ENCODE data around the gene SIRPG. TPM values are rescaled to one million over a fixed set of nuclear protein-coding genes. Genes with fewer than 3 reads are reported as not detected.

Gene SIRPG
- total and polyA plus RNA-seq, 10 of the 15 experiments (the other 5 are each of a cell fraction or from before 2014, with no cell fraction given) = 1.1 to 13.0 (median 4.1) TPM

DNA sequence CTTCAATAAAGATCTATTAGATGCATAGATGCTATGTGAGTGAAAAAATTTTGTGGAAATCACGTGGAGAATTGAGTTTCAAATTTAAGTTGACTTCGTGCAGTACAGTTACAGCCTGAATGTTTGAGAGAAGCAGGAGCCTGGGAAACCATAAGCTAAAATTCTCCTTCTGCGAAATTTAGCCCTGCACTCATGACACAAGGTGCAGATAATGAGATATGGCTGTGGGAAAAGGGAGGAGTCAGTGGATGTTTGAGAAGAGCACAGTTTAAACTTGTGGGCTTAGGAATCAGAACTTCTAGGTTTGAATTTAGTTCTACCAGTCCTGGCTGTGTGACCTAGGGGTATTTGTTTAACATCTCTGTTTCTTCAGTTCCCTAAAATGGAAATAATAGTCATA lies 32.1 kb upstream of the SIRPG start:
- Histone ChIP-seq H3K27ac (ENCODE audit: control insufficient read depth, insufficient read depth) (no peak overlapping the region), H3K4me1 (ENCODE audit: control insufficient read depth, insufficient read depth, low read length) (no peaks in the 10 kb centered on the region), H2AFZ (ENCODE audit: control insufficient read depth, low read depth, low read length) (no peak overlapping the region), H3K4me2 (ENCODE audit: control insufficient read depth, insufficient read depth) (no peak overlapping the region), H4K20me1 (ENCODE audit: control insufficient read depth, insufficient read depth) (no peaks in the 10 kb centered on the region), H3K36me3 (ENCODE audit: control insufficient read depth in 2 of 2, insufficient read depth in 2 of 2, low read length in 1 of 2) (no peaks in the 10 kb centered on the region), H3K27me3 (replicated peaks in 1 of 2; ENCODE audit: control insufficient read depth in 2 of 2, insufficient read depth in 2 of 2, low read length in 1 of 2) (no peaks in the 10 kb centered on the region), H3K79me2 (ENCODE audit: control insufficient read depth, insufficient read depth, low read length) (no peaks in the 10 kb centered on the region), H3K9me3 (replicated peaks; ENCODE audit: control insufficient read depth, insufficient read depth, low read length) (no peaks in the 10 kb centered on the region), H3K4me3 (no peak overlapping the region), H3K9ac (ENCODE audit: control insufficient read depth, insufficient read depth, low read length) (no peak overlapping the region)
- FAIRE-seq (no peak), ATAC-seq (no peak), DNase-seq (ENCODE audit: low read depth, low spot score) (no peak)
- TF ChIP-seq MXI1 (IDR thresholded peaks at IDR 0.05; ENCODE audit: low read depth, low read length) (no peak), SMC3 (IDR thresholded peaks at IDR 0.05; ENCODE audit: borderline replicate concordance, low read length) (no peak), ETV6 (conservative IDR thresholded peaks at IDR 0.05 in 1 of 2, IDR thresholded peaks at IDR 0.05 in 1 of 2; ENCODE audit: borderline replicate concordance in 1 of 2, low read depth in 1 of 2) (no peak), IKZF1 (conservative IDR thresholded peaks at IDR 0.05) (no peak), ZNF384 (IDR thresholded peaks at IDR 0.05; ENCODE audit: borderline replicate concordance, low read depth, low read length) (no peak), NR2C2 (IDR thresholded peaks at IDR 0.05; ENCODE audit: borderline replicate concordance, control insufficient read depth, insufficient read length, low read depth) (no peak), EED (IDR thresholded peaks at IDR 0.05; ENCODE audit: low read depth) (no peak)
- TF ChIP-seq, protein P1, sequence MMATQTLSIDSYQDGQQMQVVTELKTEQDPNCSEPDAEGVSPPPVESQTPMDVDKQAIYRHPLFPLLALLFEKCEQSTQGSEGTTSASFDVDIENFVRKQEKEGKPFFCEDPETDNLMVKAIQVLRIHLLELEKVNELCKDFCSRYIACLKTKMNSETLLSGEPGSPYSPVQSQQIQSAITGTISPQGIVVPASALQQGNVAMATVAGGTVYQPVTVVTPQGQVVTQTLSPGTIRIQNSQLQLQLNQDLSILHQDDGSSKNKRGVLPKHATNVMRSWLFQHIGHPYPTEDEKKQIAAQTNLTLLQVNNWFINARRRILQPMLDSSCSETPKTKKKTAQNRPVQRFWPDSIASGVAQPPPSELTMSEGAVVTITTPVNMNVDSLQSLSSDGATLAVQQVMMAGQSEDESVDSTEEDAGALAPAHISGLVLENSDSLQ (IDR thresholded peaks at IDR 0.05) = no peak
- no TSS peak for BruUV-seq (replicated peaks)
- SMC1A ChIA-PET (ENCODE audit: uncharacterized antibody, unreplicated experiment) = no interaction called here
- RAD21 ChIA-PET (ENCODE audit: unreplicated experiment) = no interaction called here
- CTCF ChIA-PET = no interaction called here
- 13% methylated on average over 3 of the region's 3 CpGs for WGBS (ENCODE audit: insufficient coverage, insufficient replicate concordance, low lambda C conversion rate, missing lambda C conversion rate)
- POLR2A ChIA-PET = no interaction called here
- in situ Hi-C loops (cut with MboI) = no loop called here
- intact Hi-C loops (cut with micrococcal nuclease; ENCODE audit: unreplicated experiment) = no loop called here

Data from GM12878 (cell line).